ENCODE measurements around the gene GUCA1C. TPM values are rescaled to one million over a fixed set of nuclear protein-coding genes. Genes with fewer than 3 reads are reported as not detected.

The GUCA1C gene
- total RNA-seq, 1 donor from 2014 or later, result not detected

- H3K27ac Mint-ChIP-seq (ENCODE audit: unreplicated experiment), result no peak overlapping the region
- no peaks in the 10 kb centered on the region for H3K36me3 Mint-ChIP-seq (ENCODE audit: unreplicated experiment)
- H3K4me3 Mint-ChIP-seq (ENCODE audit: unreplicated experiment), result no peak overlapping the region
- DNase-seq (ENCODE audit: extremely low spot score, unreplicated experiment), result no peak
- no peaks in the 10 kb centered on the region for H3K4me1 Mint-ChIP-seq (ENCODE audit: unreplicated experiment)
- H3K9me3 Mint-ChIP-seq (ENCODE audit: unreplicated experiment), result no peaks in the 10 kb centered on the region
- no peak for TF ChIP-seq CTCF (IDR thresholded peaks at IDR 0.05)
- H3K27me3 Mint-ChIP-seq (ENCODE audit: unreplicated experiment), result peaks cover 5% of the 10 kb centered on the region
Measured at GRCh38 chr3:108861401-108861800, 92.3 kb downstream of the GUCA1C start.

Other genes starting within 250 kb of the GUCA1C start
- gene RETNLB, start 196.5 kb downstream of the GUCA1C start, total RNA-seq, result not detected in 2 replicates
- gene TRAT1, start 131.1 kb downstream of the GUCA1C start, total RNA-seq, result not detected in 2 replicates
- gene MORC1, start 164.3 kb upstream of the GUCA1C start, total RNA-seq, result not detected in 2 replicates
- gene C3orf85, start 182.8 kb upstream of the GUCA1C start, total RNA-seq, result not detected in 2 replicates

Data from osteocyte (in vitro differentiated cells).